ENCODE data around the gene RBM17.
"Not testable (repeated sequence)": the region's sequence is repeated elsewhere in the genome, so short reads cannot be mapped to it uniquely, and the experiment has no call there.

The RBM17 gene

GRCh38 chr10:6058682-6059475, 30.0 kb upstream of the RBM17 start:
- DNase-seq, result no peak

GRCh38 chr10:6059506-6059905, 29.3 kb upstream of the RBM17 start:
- DNase-seq, result no peak

GRCh38 chr10:6061056-6061455, 27.8 kb upstream of the RBM17 start:
- DNase-seq, result no peak

DNA sequence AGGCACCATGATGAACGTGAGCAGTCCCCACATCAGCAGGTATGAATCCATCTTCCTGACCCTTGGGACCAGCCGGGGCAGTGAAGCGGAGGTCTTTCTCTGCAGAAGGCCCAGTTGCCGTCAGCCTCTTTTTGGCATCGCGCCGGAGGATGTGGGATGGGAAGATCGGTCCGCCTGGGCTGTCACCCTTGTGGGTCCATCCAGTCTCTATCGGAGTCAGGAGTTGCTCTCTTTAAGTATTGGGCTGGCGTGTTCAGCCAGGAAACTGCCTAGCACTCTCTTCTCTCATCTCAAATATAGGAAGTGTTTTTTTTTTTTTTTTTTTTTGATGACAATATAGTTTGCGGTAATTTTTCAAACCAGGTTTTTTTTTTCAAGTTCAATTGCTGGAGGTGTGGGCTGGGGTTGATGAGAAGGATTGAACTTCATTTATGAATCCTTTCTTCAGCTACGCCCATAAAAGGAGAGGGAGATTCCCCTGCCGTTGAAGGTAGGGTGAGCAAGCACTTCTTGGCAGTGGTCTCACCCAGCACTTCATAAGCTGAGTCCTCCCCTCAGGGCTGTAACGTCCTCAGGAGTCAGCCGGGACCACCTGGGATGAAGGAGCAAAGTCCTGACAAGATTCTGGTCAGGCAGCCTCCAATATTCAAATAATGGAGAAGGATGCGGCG, 26.6 kb upstream of the RBM17 start, which contains the start of gene IL2RA:
Gene IL2RA (minus strand): TSS at position 267 of the 671 bp plus-strand sequence. CDS start 216 bp downstream, at position 51.
- no peak for DNase-seq

DNA sequence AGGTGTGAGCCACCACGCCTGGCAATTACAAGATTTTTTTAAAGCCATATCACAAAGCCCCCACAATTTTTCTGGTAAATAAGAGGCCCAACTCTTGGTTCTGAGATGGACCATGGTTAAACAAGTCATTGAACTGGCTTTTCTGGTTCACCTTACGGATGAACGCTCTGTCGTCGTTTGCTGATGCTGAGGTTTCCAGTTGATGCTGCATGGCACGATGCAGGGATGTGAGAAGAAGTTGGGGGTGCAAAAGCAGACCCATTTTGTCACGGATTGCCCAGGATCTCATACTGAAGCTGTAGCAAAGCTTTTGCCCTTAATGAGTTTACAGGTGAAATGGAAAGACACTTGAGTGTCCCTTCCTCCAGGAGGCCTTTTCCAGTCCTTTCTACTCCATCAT, 24.7 kb upstream of the RBM17 start:
- DNase-seq, result no peak

- not testable (repeated sequence) for DNase-seq
Measured at GRCh38 chr10:6064726-6065125, 24.1 kb upstream of the RBM17 start.

GRCh38 chr10:6065406-6065805, 23.4 kb upstream of the RBM17 start:
- DNase-seq, result no peak

DNA sequence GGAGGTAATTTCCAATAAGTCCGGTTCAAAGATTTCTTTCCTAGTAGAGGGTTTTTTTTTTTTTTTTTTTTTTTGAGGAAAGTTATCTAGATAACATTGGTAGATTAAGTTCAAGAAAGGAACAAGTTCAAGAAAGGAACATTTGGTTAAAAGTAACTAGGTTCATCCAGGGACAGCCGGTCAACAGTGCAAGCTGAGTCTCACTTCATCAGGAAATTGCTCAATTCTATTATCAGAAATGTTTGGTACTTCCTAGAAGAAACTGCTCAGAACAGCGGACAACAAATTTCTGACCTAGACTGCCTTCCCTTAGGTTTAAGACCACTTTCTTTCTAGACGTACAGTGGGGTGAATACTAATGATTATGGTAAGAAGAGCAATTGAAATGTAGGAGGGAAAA, 23.0 kb upstream of the RBM17 start:
- no peak for DNase-seq

- no peak for DNase-seq
Measured at GRCh38 chr10:6067457-6067856, 21.4 kb upstream of the RBM17 start.

- DNase-seq, result no peak
Measured at GRCh38 chr10:6068006-6068405, 20.8 kb upstream of the RBM17 start.

GRCh38 chr10:6068422-6068821, 20.4 kb upstream of the RBM17 start:
- no peak for DNase-seq

GRCh38 chr10:6069081-6069931, 19.5 kb upstream of the RBM17 start:
- no peak for DNase-seq

- no peak for DNase-seq
Measured at GRCh38 chr10:6070660-6071059, 18.2 kb upstream of the RBM17 start.

DNA sequence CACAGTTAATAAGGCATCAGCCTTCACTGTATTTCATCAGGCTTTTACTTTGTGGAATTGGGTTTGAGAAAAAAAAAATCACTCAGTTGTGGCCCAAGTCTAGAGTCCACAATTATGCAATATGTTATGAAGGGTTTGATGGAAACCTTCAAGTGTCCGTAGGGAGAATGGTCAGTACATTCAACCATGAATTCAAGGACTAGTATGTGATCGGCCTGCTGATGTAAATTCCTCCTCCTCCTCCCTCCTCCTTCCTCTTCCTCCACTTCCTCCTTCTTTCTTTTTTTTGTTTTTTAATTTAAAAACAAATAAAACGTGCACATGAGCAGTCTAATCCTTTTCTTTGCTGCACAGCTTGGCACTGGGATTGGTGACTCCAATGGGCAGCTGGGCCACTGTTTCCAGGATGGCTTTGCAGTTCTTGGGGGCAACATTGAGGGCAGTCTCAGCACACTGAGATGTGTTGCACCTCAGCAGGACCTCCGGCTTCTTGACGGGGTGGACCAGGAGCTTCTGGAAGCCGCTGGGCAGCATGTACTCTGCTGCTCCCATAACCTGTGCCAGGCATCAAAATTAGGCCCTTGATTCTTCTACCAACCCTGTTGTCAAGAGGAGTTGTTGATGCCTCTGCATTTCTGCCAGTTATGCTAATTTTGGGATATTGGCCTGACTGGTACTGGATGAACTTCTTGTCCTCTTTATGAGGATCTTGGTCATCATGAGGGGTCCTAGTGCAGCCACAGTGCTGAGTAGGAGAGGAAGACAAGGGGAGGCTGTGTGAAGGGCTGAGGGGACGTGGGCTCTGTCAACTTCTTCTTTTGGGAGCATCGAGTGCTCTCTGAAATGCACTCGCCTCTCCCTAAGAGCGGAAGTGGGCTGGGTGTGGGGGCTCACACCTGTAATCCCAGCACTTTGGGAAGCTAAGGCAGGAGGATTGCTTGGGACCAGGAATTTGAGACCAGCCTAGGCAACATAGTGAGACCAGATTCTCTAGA, 17.4 kb upstream of the RBM17 start:
- no peak for DNase-seq

- no peak for DNase-seq
Measured at GRCh38 chr10:6072215-6072934, 16.5 kb upstream of the RBM17 start.

GRCh38 chr10:6074489-6075301, 14.1 kb upstream of the RBM17 start:
- DNase-seq, result peak; percentile 25

- no peak for DNase-seq
Measured at GRCh38 chr10:6077071-6077675, 11.7 kb upstream of the RBM17 start.

- DNase-seq, result no peak
Measured at GRCh38 chr10:6079044-6079443, 9.8 kb upstream of the RBM17 start.

- DNase-seq, result no peak
Measured at GRCh38 chr10:6080417-6080973, 8.3 kb upstream of the RBM17 start.

Measured in fibroblast of upper back skin (primary cell).